HG02973 (cell line): Measurements from ENCODE around the gene TPSB2.

Experiments used
- ATAC-seq: cut with Tn5 transposase; IDR thresholded peaks from one replicate; pipeline ENCODE4 v1.9.1; 2021; ENCODE audit warnings: moderate library complexity; ENCODE audit not compliant: unreplicated experiment

Gene TPSB2

GRCh38 chr16:1221628-1222552 is 8.1 kb downstream of the TPSB2 start:
- no peak for ATAC-seq

GRCh38 chr16:1220841-1221627 is 8.9 kb downstream of the TPSB2 start:
- no peak for ATAC-seq

GRCh38 chr16:1220098-1220728 is 9.8 kb downstream of the TPSB2 start:
- no peak for ATAC-seq

GRCh38 chr16:1218930-1219611 is 10.9 kb downstream of the TPSB2 start:
- no peak for ATAC-seq

GRCh38 chr16:1218061-1218929 is 11.7 kb downstream of the TPSB2 start:
- ATAC-seq = no peak

- ATAC-seq = no peak
Measured at GRCh38 chr16:1217526-1217925, 12.5 kb downstream of the TPSB2 start.

- ATAC-seq = no peak
Measured at GRCh38 chr16:1216681-1217400, 13.1 kb downstream of the TPSB2 start.

GRCh38 chr16:1216296-1216619 is 13.7 kb downstream of the TPSB2 start:
- no peak for ATAC-seq

GRCh38 chr16:1215574-1216295 is 14.2 kb downstream of the TPSB2 start:
- ATAC-seq = no peak

GRCh38 chr16:1214719-1215118 is 15.3 kb downstream of the TPSB2 start:
- no peak for ATAC-seq

GRCh38 chr16:1213796-1214372 is 16.1 kb downstream of the TPSB2 start:
- no peak for ATAC-seq

- no peak for ATAC-seq
Measured at GRCh38 chr16:1213231-1213630, 16.8 kb downstream of the TPSB2 start.

- ATAC-seq = no peak
Measured at GRCh38 chr16:1212616-1213194, 17.3 kb downstream of the TPSB2 start.

- ATAC-seq = no peak
Measured at GRCh38 chr16:1211451-1212268, 18.3 kb downstream of the TPSB2 start.

- no peak for ATAC-seq
Measured at GRCh38 chr16:1210461-1210860, 19.5 kb downstream of the TPSB2 start.

- ATAC-seq = no peak
Measured at GRCh38 chr16:1209081-1209480, 20.9 kb downstream of the TPSB2 start.

- no peak for ATAC-seq
Measured at GRCh38 chr16:1208239-1208830, 21.6 kb downstream of the TPSB2 start.
